ENCODE measurements around the gene PLTP.

The PLTP gene

DNA sequence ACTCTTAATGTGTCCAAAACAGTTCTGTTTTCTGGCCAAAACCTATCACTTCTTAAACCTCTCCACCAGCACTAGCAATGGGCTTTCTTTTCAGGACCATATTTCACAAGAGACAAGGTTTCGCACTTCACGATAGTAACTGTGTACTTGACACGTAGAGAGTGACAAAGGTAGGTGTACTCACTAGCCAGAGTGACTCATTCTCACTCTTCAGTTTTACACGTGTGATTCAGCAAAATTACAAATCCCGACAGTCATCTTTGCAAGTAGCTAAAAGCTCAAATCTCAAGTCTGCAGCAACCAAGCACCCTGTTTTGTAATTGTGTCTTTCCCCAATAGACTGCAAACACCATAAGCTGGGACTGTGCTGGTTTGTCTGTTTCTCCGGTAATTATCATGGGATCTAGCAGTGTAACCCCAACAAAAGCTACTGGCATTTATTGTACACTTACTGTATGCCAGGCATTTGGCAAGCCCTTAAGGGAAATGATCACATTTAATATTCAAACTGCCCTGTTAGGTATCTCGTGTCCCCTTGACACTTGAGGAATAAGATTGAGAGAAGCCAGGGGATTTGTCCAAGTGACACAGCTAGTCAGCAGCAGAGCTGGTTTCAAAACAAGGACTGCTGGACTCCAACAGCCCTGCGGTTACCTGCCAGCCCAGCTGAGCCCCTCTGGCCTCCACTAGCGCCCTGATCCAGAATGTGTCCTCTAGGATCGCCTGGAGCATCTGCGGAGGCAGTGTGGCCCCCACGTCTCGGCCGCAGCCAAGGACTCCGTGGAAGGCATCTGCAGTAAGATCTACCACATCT is 32.4 kb upstream of the PLTP start:
- DNase-seq (ENCODE audit: low read depth, low spot score): peak; percentile 38
- in situ Hi-C loops (cut with HindIII; ENCODE audit: low sequenced_read_pairs): no loop called here
- H3K4me3 ChIP-seq (ENCODE audit: low read depth, low read length): no peak overlapping the region
- TF ChIP-seq, protein P1, sequence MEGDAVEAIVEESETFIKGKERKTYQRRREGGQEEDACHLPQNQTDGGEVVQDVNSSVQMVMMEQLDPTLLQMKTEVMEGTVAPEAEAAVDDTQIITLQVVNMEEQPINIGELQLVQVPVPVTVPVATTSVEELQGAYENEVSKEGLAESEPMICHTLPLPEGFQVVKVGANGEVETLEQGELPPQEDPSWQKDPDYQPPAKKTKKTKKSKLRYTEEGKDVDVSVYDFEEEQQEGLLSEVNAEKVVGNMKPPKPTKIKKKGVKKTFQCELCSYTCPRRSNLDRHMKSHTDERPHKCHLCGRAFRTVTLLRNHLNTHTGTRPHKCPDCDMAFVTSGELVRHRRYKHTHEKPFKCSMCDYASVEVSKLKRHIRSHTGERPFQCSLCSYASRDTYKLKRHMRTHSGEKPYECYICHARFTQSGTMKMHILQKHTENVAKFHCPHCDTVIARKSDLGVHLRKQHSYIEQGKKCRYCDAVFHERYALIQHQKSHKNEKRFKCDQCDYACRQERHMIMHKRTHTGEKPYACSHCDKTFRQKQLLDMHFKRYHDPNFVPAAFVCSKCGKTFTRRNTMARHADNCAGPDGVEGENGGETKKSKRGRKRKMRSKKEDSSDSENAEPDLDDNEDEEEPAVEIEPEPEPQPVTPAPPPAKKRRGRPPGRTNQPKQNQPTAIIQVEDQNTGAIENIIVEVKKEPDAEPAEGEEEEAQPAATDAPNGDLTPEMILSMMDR (IDR thresholded peaks at IDR 0.05; ENCODE audit: low read depth, low read length): no peak

DNA sequence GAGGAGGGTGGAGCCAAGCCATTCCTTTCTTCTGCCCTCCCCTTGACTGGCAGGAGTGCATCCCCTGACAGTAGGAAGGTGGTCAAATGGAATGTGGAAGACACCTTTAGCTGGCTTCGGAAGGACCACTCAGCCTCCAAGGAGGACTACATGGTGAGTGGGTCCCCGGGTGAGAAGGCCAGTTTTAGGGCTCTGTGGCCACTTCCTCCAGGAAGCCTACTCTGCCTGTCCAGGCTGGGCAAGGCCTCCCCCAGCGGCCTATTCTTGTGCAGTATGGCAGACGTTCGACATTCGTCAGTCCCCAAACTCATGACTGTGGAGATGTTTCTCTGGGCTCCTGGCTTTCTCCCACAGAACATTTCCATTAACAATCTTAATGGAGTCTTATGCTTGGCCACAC is 31.7 kb upstream of the PLTP start:
- no peak for DNase-seq (ENCODE audit: low read depth, low spot score)
- TF ChIP-seq, protein P1 (IDR thresholded peaks at IDR 0.05; ENCODE audit: low read depth, low read length): no peak
- H3K4me3 ChIP-seq (ENCODE audit: low read depth, low read length): no peak overlapping the region
- in situ Hi-C loops (cut with HindIII; ENCODE audit: low sequenced_read_pairs): no loop called here

DNA sequence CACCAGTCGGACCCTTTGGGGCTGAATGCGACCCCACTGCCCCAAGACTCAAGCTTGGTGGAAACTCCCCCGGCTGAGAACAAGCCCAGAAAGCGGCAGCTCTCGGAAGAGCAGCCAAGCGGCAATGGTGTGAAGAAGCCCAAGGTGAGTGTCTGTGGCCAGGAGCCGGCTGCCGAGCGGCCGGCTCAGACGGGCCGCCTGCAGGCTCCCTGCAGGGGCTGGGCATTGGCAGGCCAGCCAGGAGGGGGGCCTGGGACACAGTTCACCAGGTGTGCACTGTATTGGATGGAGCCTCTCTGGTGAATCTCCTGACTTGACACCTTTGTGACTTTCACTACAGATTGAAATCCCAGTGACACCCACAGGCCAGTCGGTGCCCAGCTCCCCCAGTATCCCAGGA is 28.5 kb upstream of the PLTP start:
- no peak for DNase-seq (ENCODE audit: low read depth, low spot score)
- in situ Hi-C loops (cut with HindIII; ENCODE audit: low sequenced_read_pairs): no loop called here
- TF ChIP-seq, protein P1 (IDR thresholded peaks at IDR 0.05; ENCODE audit: low read depth, low read length): no peak
- H3K4me3 ChIP-seq (ENCODE audit: low read depth, low read length): no peak overlapping the region

DNA sequence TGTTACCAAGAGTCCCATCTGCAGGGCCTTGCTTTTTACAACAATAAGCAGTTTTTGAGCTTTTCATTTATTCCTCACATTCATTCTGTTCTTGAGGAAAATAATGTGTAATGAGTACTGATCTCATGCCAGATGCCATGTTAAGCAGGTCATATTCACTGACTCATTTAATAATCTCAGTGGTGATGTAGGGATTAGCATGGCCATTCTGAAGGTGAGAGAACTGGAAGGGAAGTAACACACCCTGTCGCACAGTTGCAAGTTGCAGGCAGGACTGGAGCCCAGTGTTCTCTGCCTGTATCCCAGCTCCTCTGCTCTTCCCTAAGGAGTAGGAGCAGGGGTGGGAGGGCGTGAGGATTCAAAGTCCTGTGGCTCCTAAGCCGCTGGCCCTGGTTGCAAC is 28.1 kb upstream of the PLTP start:
- in situ Hi-C loops (cut with HindIII; ENCODE audit: low sequenced_read_pairs): no loop called here
- TF ChIP-seq, protein P1 (IDR thresholded peaks at IDR 0.05; ENCODE audit: low read depth, low read length): no peak
- no peak for DNase-seq (ENCODE audit: low read depth, low spot score)
- H3K4me3 ChIP-seq (ENCODE audit: low read depth, low read length): no peak overlapping the region

DNA sequence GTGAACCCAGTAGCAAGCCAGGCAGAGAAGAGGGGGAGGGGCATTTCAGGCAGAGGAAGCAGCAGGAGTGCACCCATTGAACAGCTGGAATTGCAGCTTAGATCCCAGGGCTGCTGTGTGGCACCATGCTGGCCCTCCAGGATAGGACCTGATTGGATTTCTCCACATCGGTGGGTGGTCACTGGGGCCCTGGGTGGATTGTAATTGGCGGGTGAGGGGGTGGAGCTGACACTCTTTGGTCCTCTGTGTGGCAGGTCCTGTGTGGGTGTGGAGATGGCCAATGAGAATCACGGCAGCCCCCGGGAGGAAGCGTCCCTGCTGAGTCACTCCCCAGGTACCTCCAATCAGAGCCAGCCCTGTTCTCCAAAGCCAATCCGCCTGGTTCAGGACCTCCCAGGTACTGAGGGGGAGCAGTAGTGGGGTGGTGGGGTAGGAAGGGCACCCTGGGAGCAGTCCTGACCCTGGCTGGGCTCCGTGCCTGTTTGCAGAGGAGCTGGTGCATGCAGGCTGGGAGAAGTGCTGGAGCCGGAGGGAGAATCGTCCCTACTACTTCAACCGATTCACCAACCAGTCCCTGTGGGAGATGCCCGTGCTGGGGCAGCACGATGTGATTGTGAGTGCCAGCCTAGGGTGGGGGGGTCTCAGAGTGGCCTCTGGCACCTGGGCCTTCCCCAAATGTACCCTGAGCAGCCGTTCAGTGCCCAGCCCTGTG is 26.9 kb upstream of the PLTP start:
- TF ChIP-seq, protein P1 (IDR thresholded peaks at IDR 0.05; ENCODE audit: low read depth, low read length): no peak
- no peak overlapping the region for H3K4me3 ChIP-seq (ENCODE audit: low read depth, low read length)
- DNase-seq (ENCODE audit: low read depth, low spot score): no peak
- in situ Hi-C loops (cut with HindIII; ENCODE audit: low sequenced_read_pairs): no loop called here

DNA sequence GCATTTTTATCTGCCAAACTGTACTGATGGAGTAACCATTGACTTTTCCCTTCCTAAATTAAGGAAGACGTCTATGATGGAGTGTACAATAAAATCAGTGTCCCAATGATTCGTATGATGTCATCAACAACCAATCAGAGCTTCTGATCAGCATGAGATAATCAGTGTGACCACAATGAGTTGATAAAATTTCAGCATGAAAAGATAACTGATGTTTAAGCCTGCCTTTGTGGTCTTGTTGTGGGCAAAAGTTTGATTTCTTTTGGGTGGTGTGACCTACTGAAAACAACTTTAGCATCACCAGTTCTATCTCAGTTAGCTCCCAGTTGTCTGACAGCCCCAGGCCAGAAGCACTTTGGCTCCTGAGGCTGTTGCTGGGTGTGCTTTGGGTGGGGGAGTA is 25.8 kb upstream of the PLTP start:
- in situ Hi-C loops (cut with HindIII; ENCODE audit: low sequenced_read_pairs): no loop called here
- no peak overlapping the region for H3K4me3 ChIP-seq (ENCODE audit: low read depth, low read length)
- DNase-seq (ENCODE audit: low read depth, low spot score): no peak
- TF ChIP-seq, protein P1 (IDR thresholded peaks at IDR 0.05; ENCODE audit: low read depth, low read length): no peak
